GM18858 (cell line): ENCODE results near the gene TMEM119.
"Not testable (repeated sequence)": the region's sequence is repeated elsewhere in the genome, so short reads cannot be mapped to it uniquely, and the experiment has no call there.

ENCODE experiments used
- ATAC-seq: cut with Tn5 transposase; IDR thresholded peaks from one replicate; pipeline ENCODE4 v1.9.1; 2021; ENCODE audit not compliant: unreplicated experiment

TMEM119 gene

GRCh38 chr12:108589028-108589839, 8.7 kb downstream of the TMEM119 start:
- no peak for ATAC-seq

GRCh38 chr12:108587826-108588225, 10.1 kb downstream of the TMEM119 start:
- ATAC-seq, result no peak

- no peak for ATAC-seq
Observed at GRCh38 chr12:108586306-108586705, 11.6 kb downstream of the TMEM119 start.

GRCh38 chr12:108585864-108586263, 12.0 kb downstream of the TMEM119 start:
- no peak for ATAC-seq

- no peak for ATAC-seq
Observed at GRCh38 chr12:108584456-108585065, 13.3 kb downstream of the TMEM119 start.

GRCh38 chr12:108583991-108584390, 13.9 kb downstream of the TMEM119 start:
- no peak for ATAC-seq

GRCh38 chr12:108582978-108583770, 14.7 kb downstream of the TMEM119 start:
- ATAC-seq, result no peak

GRCh38 chr12:108582509-108582908, 15.4 kb downstream of the TMEM119 start:
- no peak for ATAC-seq

GRCh38 chr12:108581311-108582227, 16.3 kb downstream of the TMEM119 start:
- ATAC-seq, result no peak

GRCh38 chr12:108580531-108580930, 17.4 kb downstream of the TMEM119 start:
- no peak for ATAC-seq

- ATAC-seq, result no peak
Observed at GRCh38 chr12:108578813-108579212, 19.1 kb downstream of the TMEM119 start.

GRCh38 chr12:108578264-108578663, 19.6 kb downstream of the TMEM119 start:
- no peak for ATAC-seq

GRCh38 chr12:108577458-108577857, 20.4 kb downstream of the TMEM119 start:
- no peak for ATAC-seq

- ATAC-seq, result no peak
Observed at GRCh38 chr12:108576660-108577234, 21.1 kb downstream of the TMEM119 start.

GRCh38 chr12:108575199-108575912, 22.5 kb downstream of the TMEM119 start:
- ATAC-seq, result no peak

GRCh38 chr12:108574276-108574675, 23.6 kb downstream of the TMEM119 start:
- ATAC-seq, result not testable (repeated sequence)

GRCh38 chr12:108573317-108573716, 24.6 kb downstream of the TMEM119 start:
- no peak for ATAC-seq

GRCh38 chr12:108572166-108572790, 25.6 kb downstream of the TMEM119 start:
- no peak for ATAC-seq

- no peak for ATAC-seq
Observed at GRCh38 chr12:108571609-108572165, 26.2 kb downstream of the TMEM119 start.
